Measurements from ENCODE around the gene PPP6C. TPM values are rescaled to one million over a fixed set of nuclear protein-coding genes. Genes with fewer than 3 reads are reported as not detected.

The PPP6C gene
- total and polyA plus RNA-seq, 2 donors (not counting 1 experiment from before 2014, with no cell fraction given) = 12.7 to 47.9 TPM

DNA sequence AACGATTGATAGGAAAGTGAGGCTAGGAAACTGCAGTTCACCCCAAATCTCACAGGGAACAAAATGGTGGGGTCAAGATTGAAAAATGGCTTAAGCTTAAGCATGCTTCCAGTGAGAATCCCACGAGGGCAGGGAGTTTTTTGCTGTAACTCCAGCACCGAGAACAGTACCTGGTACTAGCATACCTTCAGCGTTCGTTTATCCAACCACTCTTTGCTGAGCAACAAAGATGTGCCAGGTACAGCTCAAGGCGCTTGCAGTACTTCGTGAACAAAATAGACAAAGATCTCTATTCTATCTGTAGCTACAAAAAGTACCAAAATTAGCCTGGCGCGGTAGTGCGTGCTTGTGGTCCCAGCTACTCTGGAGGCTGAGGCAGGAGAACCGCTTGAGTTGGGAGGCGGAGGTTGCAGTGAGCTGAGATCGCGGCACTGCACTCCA is 778 bp upstream of the PPP6C start:
- Histone ChIP-seq H3K4me2 (ENCODE audit: extremely low read depth, insufficient read depth, low read length) (peak overlapping the region; percentile 78), H3K4me1 (ENCODE audit: control insufficient read depth, extremely low read depth, insufficient read depth, low read length) (no peaks in the 10 kb centered on the region), H3K27me3 (ENCODE audit: control insufficient read depth, insufficient read depth, low read length) (no peaks in the 10 kb centered on the region), H4K20me1 (ENCODE audit: control insufficient read depth, extremely low read depth, insufficient read depth, low read length) (no peaks in the 10 kb centered on the region), H3K36me3 (ENCODE audit: control insufficient read depth, insufficient read depth, low read length) (no peaks in the 10 kb centered on the region), H3K9ac (ENCODE audit: insufficient read depth, low read length) (peak overlapping the region; percentile 93), H3K79me2 (ENCODE audit: control insufficient read depth, insufficient read depth, low read length) (peaks cover 41% of the 10 kb centered on the region), H2AFZ (ENCODE audit: low read length) (peak overlapping the region; percentile 85), H3K4me3 (replicated peaks in 1 of 4; ENCODE audit: control extremely low read depth in 1 of 4, insufficient read depth in 1 of 4, low read depth in 3 of 4, low read length in 4 of 4) (peak overlapping the region; percentile 73 to 99 (median 84)), H3K27ac (ENCODE audit: insufficient read depth, low read length) (peak overlapping the region; percentile 92), H3K9me3 (ENCODE audit: control insufficient read depth, insufficient read depth, low read depth, low read length) (no peaks in the 10 kb centered on the region)
- peak in 1 of 2 donors; percentile 21 for DNase-seq (ENCODE audit: low read depth in 2 of 2)
- TF ChIP-seq EZH2 (IDR thresholded peaks at IDR 0.05; ENCODE audit: low read length, missing control alignments) = no peak
- TF ChIP-seq, protein P1, sequence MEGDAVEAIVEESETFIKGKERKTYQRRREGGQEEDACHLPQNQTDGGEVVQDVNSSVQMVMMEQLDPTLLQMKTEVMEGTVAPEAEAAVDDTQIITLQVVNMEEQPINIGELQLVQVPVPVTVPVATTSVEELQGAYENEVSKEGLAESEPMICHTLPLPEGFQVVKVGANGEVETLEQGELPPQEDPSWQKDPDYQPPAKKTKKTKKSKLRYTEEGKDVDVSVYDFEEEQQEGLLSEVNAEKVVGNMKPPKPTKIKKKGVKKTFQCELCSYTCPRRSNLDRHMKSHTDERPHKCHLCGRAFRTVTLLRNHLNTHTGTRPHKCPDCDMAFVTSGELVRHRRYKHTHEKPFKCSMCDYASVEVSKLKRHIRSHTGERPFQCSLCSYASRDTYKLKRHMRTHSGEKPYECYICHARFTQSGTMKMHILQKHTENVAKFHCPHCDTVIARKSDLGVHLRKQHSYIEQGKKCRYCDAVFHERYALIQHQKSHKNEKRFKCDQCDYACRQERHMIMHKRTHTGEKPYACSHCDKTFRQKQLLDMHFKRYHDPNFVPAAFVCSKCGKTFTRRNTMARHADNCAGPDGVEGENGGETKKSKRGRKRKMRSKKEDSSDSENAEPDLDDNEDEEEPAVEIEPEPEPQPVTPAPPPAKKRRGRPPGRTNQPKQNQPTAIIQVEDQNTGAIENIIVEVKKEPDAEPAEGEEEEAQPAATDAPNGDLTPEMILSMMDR (conservative IDR thresholded peaks at IDR 0.05 in 1 of 2, IDR thresholded peaks at IDR 0.05 in 1 of 2; ENCODE audit: low read depth in 1 of 2, low read length in 2 of 2) = no peak

DNA sequence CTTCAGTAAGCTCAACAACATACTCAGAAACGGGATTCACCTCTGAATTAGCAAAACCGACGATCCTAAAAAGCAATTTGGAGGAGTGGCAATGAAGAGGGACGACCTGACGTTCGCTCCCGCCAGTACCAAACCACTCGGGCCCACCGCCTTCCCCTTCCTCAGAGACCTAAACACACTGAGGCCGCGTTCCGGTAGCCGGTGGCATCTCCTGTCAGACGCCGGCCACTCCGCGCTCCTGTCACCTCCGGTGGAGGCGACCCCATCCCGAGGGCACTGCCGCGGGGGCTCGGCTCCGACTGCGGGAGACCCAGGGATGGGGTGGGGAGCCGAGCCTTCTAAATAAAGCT is 617 bp downstream of the PPP6C start:
- Histone ChIP-seq H3K4me2 (ENCODE audit: extremely low read depth, insufficient read depth, low read length) (peak overlapping the region; percentile 88), H3K27me3 (ENCODE audit: control insufficient read depth, insufficient read depth, low read length) (no peaks in the 10 kb centered on the region), H3K4me3 (replicated peaks in 1 of 4; ENCODE audit: control extremely low read depth in 1 of 4, insufficient read depth in 1 of 4, low read depth in 3 of 4, low read length in 4 of 4) (peak overlapping the region; percentile 73 to 99 (median 82)), H3K79me2 (ENCODE audit: control insufficient read depth, insufficient read depth, low read length) (peaks cover 52% of the 10 kb centered on the region), H3K4me1 (ENCODE audit: control insufficient read depth, extremely low read depth, insufficient read depth, low read length) (no peaks in the 10 kb centered on the region), H3K9me3 (ENCODE audit: control insufficient read depth, insufficient read depth, low read depth, low read length) (no peaks in the 10 kb centered on the region), H4K20me1 (ENCODE audit: control insufficient read depth, extremely low read depth, insufficient read depth, low read length) (no peaks in the 10 kb centered on the region), H3K36me3 (ENCODE audit: control insufficient read depth, insufficient read depth, low read length) (no peaks in the 10 kb centered on the region), H3K9ac (ENCODE audit: insufficient read depth, low read length) (peak overlapping the region; percentile 93), H3K27ac (ENCODE audit: insufficient read depth, low read length) (peak overlapping the region; percentile 92), H2AFZ (ENCODE audit: low read length) (peak overlapping the region; percentile 82)
- no peak for TF ChIP-seq EZH2 (IDR thresholded peaks at IDR 0.05; ENCODE audit: low read length, missing control alignments)
- TF ChIP-seq, protein P1 (conservative IDR thresholded peaks at IDR 0.05 in 1 of 2, IDR thresholded peaks at IDR 0.05 in 1 of 2; ENCODE audit: low read depth in 1 of 2, low read length in 2 of 2) = no peak
- DNase-seq (ENCODE audit: low read depth in 2 of 2) = no peak

DNA sequence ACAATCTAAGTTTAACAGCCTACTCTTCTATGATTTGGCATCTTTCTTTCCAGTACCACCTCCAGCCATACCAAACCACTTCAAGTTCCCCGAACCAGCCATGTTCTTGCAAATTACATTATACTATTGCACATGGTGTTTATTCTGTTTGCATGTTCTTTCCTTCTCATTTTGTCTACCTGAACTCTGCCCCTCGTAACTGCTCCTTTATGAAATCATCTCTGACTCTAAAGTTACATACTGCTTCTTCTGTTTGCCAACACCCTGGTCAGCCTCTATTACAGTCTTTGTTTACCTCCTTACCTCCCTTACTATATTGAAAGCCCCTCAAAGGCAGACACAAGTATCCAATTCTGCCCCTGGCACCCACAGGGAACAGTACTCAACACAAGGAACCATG is 6.0 kb downstream of the PPP6C start:
- Histone ChIP-seq H3K27ac (ENCODE audit: insufficient read depth, low read length) (no peak overlapping the region), H4K20me1 (ENCODE audit: control insufficient read depth, extremely low read depth, insufficient read depth, low read length) (no peaks in the 10 kb centered on the region), H3K9ac (ENCODE audit: insufficient read depth, low read length) (no peak overlapping the region), H3K9me3 (ENCODE audit: control insufficient read depth, insufficient read depth, low read depth, low read length) (no peaks in the 10 kb centered on the region), H3K4me1 (ENCODE audit: control insufficient read depth, extremely low read depth, insufficient read depth, low read length) (no peaks in the 10 kb centered on the region), H3K79me2 (ENCODE audit: control insufficient read depth, insufficient read depth, low read length) (peaks cover 86% of the 10 kb centered on the region), H3K27me3 (ENCODE audit: control insufficient read depth, insufficient read depth, low read length) (no peaks in the 10 kb centered on the region), H3K4me3 (replicated peaks in 1 of 4; ENCODE audit: control extremely low read depth in 1 of 4, insufficient read depth in 1 of 4, low read depth in 3 of 4, low read length in 4 of 4) (no peak overlapping the region), H3K36me3 (ENCODE audit: control insufficient read depth, insufficient read depth, low read length) (no peaks in the 10 kb centered on the region), H3K4me2 (ENCODE audit: extremely low read depth, insufficient read depth, low read length) (no peak overlapping the region), H2AFZ (ENCODE audit: low read length) (no peak overlapping the region)
- TF ChIP-seq EZH2 (IDR thresholded peaks at IDR 0.05; ENCODE audit: low read length, missing control alignments) = no peak
- TF ChIP-seq, protein P1 (conservative IDR thresholded peaks at IDR 0.05 in 1 of 2, IDR thresholded peaks at IDR 0.05 in 1 of 2; ENCODE audit: low read depth in 1 of 2, low read length in 2 of 2) = no peak
- no peak for DNase-seq (ENCODE audit: low read depth in 2 of 2)
